ENCODE data around the gene TSPAN14.

- no peak for TF ChIP-seq CTCF (IDR thresholded peaks at IDR 0.05)
- no peak for TF ChIP-seq POLR2A (IDR thresholded peaks at IDR 0.05)
Measured at GRCh38 chr10:80512031-80512526, 58.0 kb downstream of the TSPAN14 start.
